ENCODE measurements around the gene MINPP1.
"Not testable (repeated sequence)": the region's sequence is repeated elsewhere in the genome, so short reads cannot be mapped to it uniquely, and the experiment has no call there.

Gene MINPP1, protein sequence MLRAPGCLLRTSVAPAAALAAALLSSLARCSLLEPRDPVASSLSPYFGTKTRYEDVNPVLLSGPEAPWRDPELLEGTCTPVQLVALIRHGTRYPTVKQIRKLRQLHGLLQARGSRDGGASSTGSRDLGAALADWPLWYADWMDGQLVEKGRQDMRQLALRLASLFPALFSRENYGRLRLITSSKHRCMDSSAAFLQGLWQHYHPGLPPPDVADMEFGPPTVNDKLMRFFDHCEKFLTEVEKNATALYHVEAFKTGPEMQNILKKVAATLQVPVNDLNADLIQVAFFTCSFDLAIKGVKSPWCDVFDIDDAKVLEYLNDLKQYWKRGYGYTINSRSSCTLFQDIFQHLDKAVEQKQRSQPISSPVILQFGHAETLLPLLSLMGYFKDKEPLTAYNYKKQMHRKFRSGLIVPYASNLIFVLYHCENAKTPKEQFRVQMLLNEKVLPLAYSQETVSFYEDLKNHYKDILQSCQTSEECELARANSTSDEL

DNA sequence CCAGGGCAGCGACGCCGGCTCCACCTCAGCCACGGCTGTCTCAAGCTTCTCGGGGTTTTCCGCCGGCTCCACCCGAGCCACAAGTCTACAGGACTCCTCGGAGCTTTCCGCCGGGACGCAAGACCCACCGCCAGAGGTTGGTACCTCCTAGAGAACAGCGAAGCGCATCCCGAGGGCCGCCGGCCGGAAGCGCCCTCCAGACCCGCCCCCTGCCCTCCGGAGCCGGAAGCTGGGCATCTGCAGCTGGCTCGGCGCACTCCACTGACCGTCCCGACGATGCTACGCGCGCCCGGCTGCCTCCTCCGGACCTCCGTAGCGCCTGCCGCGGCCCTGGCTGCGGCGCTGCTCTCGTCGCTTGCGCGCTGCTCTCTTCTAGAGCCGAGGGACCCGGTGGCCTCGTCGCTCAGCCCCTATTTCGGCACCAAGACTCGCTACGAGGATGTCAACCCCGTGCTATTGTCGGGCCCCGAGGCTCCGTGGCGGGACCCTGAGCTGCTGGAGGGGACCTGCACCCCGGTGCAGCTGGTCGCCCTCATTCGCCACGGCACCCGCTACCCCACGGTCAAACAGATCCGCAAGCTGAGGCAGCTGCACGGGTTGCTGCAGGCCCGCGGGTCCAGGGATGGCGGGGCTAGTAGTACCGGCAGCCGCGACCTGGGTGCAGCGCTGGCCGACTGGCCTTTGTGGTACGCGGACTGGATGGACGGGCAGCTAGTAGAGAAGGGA is at the start of gene MINPP1:
TSS of gene MINPP1 (plus strand) at position 254 of the 726 bp plus-strand sequence. CDS start at position 277, 23 bp downstream.
- peak; percentile 69 to 86 (median 78) for DNase-seq (ENCODE audit: low read depth in 2 of 3, low spot score in 2 of 3)

GRCh38 chr10:87456586-87457220 is 48.0 kb upstream of the MINPP1 start:
- not testable (repeated sequence) for DNase-seq (ENCODE audit: low read depth in 2 of 3, low spot score in 2 of 3)

DNA sequence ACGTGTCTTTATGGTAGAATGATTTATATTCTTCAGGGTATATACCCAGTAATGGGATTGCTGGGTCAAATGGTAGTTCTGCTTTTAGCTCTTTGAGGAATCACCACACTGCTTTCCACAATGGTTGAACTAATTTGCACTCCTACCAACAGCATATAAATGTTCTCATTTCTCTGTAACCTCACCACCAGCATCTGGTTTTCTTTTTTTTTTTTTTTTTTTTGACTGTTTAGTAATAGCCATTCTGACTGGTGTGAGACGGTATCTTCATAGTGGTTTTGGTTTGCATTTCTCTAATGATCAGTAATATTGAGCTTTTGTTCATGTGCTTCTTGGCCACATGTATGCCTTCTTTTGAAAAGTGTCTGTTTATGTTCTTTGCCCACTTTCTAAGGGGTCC is 42.9 kb upstream of the MINPP1 start:
- not testable (repeated sequence) for DNase-seq (ENCODE audit: low read depth in 2 of 3, low spot score in 2 of 3)

GRCh38 chr10:87466849-87467248 is 37.8 kb upstream of the MINPP1 start:
- DNase-seq (ENCODE audit: low read depth in 2 of 3, low spot score in 2 of 3), result not testable (repeated sequence)

DNA sequence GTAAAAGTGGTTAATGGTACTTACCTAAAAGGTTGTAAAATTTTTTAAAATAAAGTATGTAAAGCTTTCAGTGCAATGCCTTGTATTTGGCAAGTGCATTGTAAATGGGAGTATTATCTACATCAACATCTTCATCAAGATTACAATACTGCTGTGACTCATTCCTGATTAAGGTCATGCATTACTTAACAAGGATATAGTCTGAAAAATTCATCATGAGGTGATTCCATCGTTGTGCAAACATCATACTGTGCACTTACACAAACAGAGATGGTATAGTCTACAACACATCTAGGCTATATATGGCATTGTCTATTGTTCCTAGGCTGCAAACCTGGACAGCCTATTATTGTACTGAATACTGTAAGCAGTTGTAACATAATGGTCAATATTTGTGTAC is 16.0 kb upstream of the MINPP1 start:
- not testable (repeated sequence) for DNase-seq (ENCODE audit: low read depth in 2 of 3, low spot score in 2 of 3)

- DNase-seq (ENCODE audit: low read depth in 2 of 3, low spot score in 2 of 3), result not testable (repeated sequence)
These were observed 14.4 kb upstream of the MINPP1 start for GRCh38 chr10:87490285-87490684.

DNA sequence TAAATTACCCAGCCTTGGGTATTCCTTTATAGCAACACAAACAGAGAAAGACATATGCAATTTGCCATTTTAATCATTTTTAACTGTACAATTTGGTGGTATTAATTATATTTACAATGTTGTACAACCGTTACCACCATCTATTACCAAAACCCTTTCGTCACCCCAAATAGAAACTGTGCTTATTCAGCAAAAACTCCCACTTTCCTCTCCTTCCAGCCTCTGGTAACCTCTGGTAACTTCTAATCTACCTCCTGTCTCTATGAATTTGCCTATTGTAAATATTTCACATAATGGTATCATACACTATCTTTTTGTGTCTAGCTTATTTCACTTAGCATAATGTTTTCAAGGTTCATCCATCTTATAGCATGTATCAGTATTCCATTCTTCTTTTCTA is 12.2 kb upstream of the MINPP1 start:
- not testable (repeated sequence) for DNase-seq (ENCODE audit: low read depth in 2 of 3, low spot score in 2 of 3)

- not testable (repeated sequence) for DNase-seq (ENCODE audit: low read depth in 2 of 3, low spot score in 2 of 3)
These were observed 9.2 kb upstream of the MINPP1 start for GRCh38 chr10:87495446-87495845.

DNA sequence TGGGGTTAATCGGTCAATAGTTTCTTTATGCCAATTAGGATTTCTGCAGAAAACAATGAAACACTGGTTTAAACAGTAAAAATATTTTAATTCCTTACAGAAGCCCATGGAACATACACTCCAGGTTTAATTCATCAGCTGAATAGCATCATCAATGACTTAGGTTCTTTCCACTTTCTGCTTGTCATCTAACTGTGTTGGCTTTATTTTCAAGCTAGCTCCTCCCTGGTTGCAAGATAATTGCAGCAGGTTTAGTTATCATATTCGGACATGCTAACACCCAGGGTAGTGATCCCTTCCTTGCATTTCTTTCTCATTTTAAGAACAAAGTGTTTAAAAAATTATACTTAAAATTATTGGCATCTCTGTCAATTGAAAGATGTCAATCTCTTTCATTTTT is 7.3 kb upstream of the MINPP1 start:
- not testable (repeated sequence) for DNase-seq (ENCODE audit: low read depth in 2 of 3, low spot score in 2 of 3)

DNA sequence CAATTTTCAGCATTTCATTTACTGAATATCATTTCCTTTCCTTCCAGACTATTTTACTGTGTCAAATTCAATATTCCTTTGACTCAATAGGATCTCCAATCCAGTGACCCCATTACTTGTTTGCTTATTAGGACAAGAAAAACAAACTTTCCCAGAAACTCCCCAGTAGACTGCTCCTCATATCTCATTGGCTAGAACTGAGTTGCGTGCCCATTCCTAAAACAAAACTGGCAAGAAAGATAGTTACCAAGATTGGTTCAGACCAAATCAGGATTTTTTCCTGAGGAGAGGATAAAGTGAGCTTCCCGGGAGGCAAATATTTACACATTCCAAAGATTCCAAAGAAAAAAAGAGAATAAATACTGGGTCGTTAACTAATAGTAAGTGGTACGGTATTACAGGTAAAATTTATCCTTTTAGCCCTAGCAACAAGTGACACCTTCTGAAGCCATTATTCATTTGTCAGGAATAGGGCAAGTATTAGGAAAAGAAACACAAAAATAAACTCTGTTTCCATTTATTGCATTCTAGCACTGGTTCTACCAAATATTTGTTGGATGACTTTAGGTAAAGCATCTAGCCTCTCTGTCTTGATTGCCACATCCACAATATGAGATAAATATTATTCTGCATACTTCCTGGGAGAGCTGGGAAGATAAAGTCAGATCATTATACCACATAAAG is 6.4 kb upstream of the MINPP1 start:
- not testable (repeated sequence) for DNase-seq (ENCODE audit: low read depth in 2 of 3, low spot score in 2 of 3)

DNA sequence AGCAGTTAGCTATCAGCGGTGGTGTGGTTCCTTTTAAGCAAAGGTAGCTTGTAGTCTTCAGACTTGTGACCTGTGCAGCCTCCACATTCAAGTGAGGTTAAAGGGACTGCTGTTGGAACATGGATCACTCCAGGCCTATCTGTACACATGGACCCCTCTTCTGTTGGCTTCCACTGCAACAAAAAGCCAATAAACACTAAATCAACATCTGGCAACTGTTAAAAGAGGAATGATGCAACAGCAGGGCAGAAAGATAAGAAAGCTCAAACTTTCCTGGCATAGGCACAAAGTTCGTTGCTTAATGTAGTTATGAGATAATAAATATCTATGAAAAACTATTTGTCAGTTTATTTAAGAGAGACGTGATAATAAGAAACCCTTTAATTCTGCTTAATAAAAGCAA is 4.0 kb upstream of the MINPP1 start:
- DNase-seq (ENCODE audit: low read depth in 2 of 3, low spot score in 2 of 3), result no peak

- no peak for DNase-seq (ENCODE audit: low read depth in 2 of 3, low spot score in 2 of 3)
These were observed 1.3 kb upstream of the MINPP1 start for GRCh38 chr10:87503401-87503800.

DNA sequence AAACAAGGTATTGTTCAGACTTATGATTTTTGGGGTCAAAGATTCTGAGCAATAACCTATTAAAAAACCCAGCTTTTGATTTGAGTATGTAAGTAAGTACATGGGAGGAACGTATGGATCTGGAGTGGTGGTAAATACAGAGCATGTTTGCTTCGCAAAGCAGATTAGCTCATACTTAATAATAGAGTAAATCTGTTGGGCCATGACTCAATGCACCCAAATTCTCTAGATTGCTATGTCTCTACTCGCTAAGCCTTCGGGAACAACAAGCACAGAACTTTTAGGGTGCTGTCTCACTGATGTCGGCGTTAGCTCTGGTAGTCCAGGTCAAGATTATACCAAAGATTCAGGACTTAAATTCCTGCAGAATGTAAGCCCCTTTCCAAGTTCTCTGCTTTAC is 807 bp upstream of the MINPP1 start:
- no peak for DNase-seq (ENCODE audit: low read depth in 2 of 3, low spot score in 2 of 3)

DNA sequence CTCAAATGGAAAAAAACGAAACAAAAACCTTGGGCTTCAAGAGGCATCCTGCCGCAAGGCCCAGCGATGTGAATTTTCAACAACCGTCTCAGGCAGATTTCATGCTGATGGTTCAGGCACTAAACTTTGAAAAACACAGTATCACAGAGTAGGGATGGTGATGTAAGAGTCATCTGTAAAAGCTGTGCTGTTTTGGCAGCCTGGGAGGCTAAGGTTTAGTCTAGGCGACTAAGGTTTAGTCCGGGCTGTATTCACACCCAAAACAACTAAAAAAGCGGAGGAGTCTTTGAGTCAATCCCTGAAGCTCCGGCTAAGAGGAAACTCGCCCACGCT is 420 bp upstream of the MINPP1 start:
- DNase-seq (ENCODE audit: low read depth in 2 of 3, low spot score in 2 of 3), result no peak

DNA sequence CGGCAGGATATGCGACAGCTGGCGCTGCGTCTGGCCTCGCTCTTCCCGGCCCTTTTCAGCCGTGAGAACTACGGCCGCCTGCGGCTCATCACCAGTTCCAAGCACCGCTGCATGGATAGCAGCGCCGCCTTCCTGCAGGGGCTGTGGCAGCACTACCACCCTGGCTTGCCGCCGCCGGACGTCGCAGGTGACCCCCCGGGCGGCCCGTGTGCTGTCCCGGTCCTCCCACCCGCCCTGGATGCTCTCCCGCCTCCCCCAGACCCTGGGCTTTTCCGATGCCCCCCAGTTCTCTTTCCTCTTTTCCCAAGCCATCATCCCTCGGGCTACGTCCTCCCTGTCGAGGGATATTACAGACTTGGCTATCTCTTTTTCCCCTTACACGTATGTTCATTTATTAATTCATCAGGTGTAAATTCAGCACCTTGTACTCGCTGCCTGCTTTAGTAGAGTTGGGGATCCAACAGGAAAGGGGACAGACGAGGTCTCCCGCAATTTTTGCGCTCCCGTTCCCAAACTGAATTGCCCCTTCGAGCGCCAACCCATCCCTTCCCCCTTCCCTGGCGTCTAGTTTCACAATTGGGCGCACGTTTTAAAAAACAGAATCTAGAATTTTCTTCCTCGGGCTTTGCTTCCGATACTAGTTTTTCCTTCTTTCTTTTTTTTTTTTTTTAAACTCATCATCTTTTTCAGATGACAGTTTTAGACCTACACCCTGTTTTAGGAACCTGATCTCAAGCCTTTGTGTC is 846 bp downstream of the MINPP1 start:
- DNase-seq (ENCODE audit: low read depth in 2 of 3, low spot score in 2 of 3), result peak; percentile 4 to 23 (median 16)

- no peak for DNase-seq (ENCODE audit: low read depth in 2 of 3, low spot score in 2 of 3)
These were observed 2.3 kb downstream of the MINPP1 start for GRCh38 chr10:87506956-87507355.

DNA sequence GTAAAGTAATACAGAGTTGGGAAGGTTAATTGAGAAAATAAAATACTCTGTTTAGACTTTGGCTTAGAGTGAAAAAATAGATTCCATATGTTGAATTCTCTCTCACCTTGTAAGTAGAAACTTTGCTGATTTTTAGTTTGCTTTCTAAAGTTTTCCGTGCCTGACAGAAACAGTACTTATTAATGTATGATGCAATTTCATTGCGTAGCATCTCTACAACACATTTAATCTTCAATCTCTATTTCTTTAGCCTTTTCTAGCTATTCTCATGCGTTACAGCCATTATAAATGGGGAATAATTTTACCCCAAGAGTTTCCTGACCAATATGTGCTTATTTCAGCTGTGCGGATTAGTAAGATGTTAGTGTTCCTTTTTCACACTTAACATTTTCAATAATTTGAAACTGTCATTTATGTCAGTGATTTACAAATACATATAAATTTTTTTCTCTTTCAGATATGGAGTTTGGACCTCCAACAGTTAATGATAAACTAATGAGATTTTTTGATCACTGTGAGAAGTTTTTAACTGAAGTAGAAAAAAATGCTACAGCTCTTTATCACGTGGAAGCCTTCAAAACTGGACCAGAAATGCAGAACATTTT is 3.3 kb downstream of the MINPP1 start:
- no peak for DNase-seq (ENCODE audit: low read depth in 2 of 3, low spot score in 2 of 3)

DNA sequence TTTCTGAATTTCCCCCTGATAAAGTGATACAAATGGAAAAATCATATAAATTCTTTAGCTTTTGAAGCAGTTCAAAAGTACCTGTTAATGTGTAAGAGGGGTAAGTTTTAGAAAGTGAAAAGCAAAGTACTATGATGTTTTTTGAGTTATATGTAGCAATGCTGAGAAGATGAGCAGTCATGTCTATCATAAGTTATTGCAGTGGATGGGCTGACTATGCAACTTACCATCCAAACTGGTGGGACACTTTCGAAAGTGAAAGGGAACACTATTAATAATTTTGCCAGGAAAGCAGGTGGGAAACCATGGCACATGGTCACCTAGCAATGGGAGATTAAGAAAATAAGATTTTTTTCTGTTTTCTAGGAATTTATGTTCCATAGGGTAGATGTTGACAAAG is 4.1 kb downstream of the MINPP1 start:
- DNase-seq (ENCODE audit: low read depth in 2 of 3, low spot score in 2 of 3), result no peak

GRCh38 chr10:87510025-87510424 is 5.3 kb downstream of the MINPP1 start:
- DNase-seq (ENCODE audit: low read depth in 2 of 3, low spot score in 2 of 3), result no peak

DNA sequence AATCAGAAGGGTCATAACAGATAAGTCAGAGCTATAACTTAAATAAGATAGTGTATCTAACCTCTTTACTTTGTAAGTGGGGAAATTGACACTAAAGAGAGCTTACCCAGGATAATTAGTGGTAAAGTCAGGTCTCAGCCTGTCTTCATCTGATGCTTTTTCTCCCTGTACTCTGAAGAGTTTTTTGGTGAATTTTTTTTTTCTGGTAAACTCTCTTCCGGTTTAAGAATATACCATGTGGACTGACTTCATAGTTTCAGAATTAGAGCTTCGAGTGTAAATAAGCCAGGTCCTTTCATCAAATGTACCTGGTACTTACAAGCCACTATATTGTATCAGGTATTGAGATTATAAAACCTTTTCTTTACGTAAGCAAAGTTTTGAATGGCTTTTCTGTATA is 6.8 kb downstream of the MINPP1 start:
- no peak for DNase-seq (ENCODE audit: low read depth in 2 of 3, low spot score in 2 of 3)

Measured in activated CD8-positive, alpha-beta memory T cell treated with anti-CD3 and anti-CD28 coated beads for 48 hours (primary cell).